Right lobe of liver (tissue), 6 donors: ENCODE results near the gene SNRNP40. TPM values are rescaled to one million over a fixed set of nuclear protein-coding genes. Genes with fewer than 3 reads are reported as not detected.

Experiments
- ATAC-seq, 4 donors: fragments of 200-7000 bp; cut with Tn5 transposase; one replicate each; pipeline ENCODE4 v1.9.1; 2020; ENCODE audit warnings: mild to moderate bottlenecking in 4 of 4, moderate library complexity in 4 of 4
- DNase-seq, 3 donors: peaks; one replicate each; pipeline ENCODE4 v3.0.0-alpha.2; 2020
- H3K27ac ChIP-seq, 3 donors: fragments of 200-600 bp; one replicate each; pipeline ENCODE4 v1.8.0; 2022
- H3K27me3 ChIP-seq, 2 donors: fragments of 200-600 bp; one replicate each; pipeline ENCODE4 v1.8.0; 2022
- H3K36me3 ChIP-seq, 4 donors: fragments of 200-600 bp; sonication (generic) in 1 of 4; one replicate each; pipeline versions ENCODE4 v1.5.1 to v1.8.0; 2017 to 2022; ENCODE audit warnings: control low read depth in 1 of 4
- H3K4me1 ChIP-seq, 4 donors: fragments of 200-600 bp; sonication (generic) in 1 of 4; one replicate each; pipeline versions ENCODE4 v1.5.1 to v1.8.0; 2017 to 2022; ENCODE audit warnings: control low read depth in 1 of 4
- H3K4me3 ChIP-seq, 3 donors: fragments of 200-600 bp; one replicate each; pipeline ENCODE4 v1.8.0; 2022
- H3K9me3 ChIP-seq, 4 donors: fragments of 200-600 bp; sonication (generic) in 1 of 4; one replicate each; pipeline versions ENCODE4 v1.5.1 to v1.8.0; 2017 to 2022; ENCODE audit warnings: control low read depth in 1 of 4
- POLR2A ChIP-seq: fragments of 450-650 bp; IDR thresholded peaks from one replicate; pipeline ENCODE4 v1.6.1; 2017; ENCODE audit warnings: antibody characterized with exemption, mild to moderate bottlenecking
- WGBS: methylation state at CpG from one replicate; pipeline ENCODE4 v1.1.6; 2018; ENCODE audit warnings: low coverage, low lambda C conversion rate; ENCODE audit not compliant: insufficient coverage; ENCODE audit errors: missing lambda C conversion rate; 5-methylcytosine and 5-hydroxymethylcytosine counted together
- intact Hi-C, 2 donors: fragments of 100-400 bp; cut with DNase I; formaldehyde crosslinking; loops; one replicate each; pipeline versions ENCODE4 v1.11.2 to v1.14.1; 2022
- total RNA-seq, 6 experiments: library from RNA; depleted of rRNA in 2 of 6; stranded (reverse); fragments of >200 nt in 2 of 6; fragmentation: NEBNext Ultra II Directional in 3 of 6; extraction: Animal tissue kit (Norgen Biotek cat#: 25700) in 3 of 6; gene quantifications; one replicate each; pipeline versions ENCODE4 v1.1.0 to v1.2.4, GENCODE V29; 2016 to 2023
- TF ChIP-seq, protein P1 (sequence below), 4 donors: fragments of 200-600 bp in 3 of 4; fragments of 450-650 bp in 1 of 4; IDR thresholded peaks; one replicate each; pipeline versions ENCODE4 v1.5.1 to v1.8.0; 2016 to 2022; ENCODE audit warnings: antibody characterized with exemption in 4 of 4, mild to moderate bottlenecking in 2 of 4
- donor health status: DM: no; HTN: yes; CAD: no.
- donor health status: DM: no; HTN: no; CAD: no.
- donor health status: DM: no; HTN: no; CAD: no.
- donor health status: DM: no; HTN: yes; CAD: no.
- donor health status: DM: no; HTN: yes; CAD: no.

SNRNP40 gene
- total RNA-seq, 6 experiments from 2014 or later = 12.2 to 18.9 (median 14.9) TPM

DNA sequence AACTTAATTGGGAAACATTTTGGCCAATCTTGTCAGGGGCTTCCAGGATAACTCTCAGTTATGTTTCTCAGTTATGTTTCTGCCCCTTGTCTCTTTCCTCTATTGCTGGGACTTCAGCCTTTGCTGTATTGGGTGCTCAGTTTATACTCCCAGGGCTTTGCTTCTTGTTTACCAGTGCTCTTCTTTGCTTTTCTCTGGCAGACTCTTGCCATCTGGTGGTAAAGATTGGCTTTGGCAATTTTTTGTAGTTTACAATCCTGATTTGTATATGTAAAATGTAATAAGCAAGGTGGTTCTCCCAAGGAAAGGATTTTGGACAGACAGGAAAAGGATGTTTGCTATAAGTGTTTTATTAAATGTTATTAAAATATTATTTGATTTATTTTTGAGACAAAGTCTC is 38.4 kb upstream of the SNRNP40 start:
- H3K27me3 ChIP-seq = no peaks in the 10 kb centered on the region
- H3K4me3 ChIP-seq = no peak overlapping the region
- ATAC-seq = peak; percentile 59 to 82 (median 78)
- no peaks in the 10 kb centered on the region for H3K9me3 ChIP-seq
- intact Hi-C loops = loop anchor here (10.0 kb wide), 1 partner anchor 150 kb away; no protein-coding TSS in a partner anchor
- no peak overlapping the region for H3K27ac ChIP-seq
- no peaks in the 10 kb centered on the region for H3K36me3 ChIP-seq
- no peaks in the 10 kb centered on the region for H3K4me1 ChIP-seq
- no peak for DNase-seq
- no peak for TF ChIP-seq POLR2A
- TF ChIP-seq, protein P1, sequence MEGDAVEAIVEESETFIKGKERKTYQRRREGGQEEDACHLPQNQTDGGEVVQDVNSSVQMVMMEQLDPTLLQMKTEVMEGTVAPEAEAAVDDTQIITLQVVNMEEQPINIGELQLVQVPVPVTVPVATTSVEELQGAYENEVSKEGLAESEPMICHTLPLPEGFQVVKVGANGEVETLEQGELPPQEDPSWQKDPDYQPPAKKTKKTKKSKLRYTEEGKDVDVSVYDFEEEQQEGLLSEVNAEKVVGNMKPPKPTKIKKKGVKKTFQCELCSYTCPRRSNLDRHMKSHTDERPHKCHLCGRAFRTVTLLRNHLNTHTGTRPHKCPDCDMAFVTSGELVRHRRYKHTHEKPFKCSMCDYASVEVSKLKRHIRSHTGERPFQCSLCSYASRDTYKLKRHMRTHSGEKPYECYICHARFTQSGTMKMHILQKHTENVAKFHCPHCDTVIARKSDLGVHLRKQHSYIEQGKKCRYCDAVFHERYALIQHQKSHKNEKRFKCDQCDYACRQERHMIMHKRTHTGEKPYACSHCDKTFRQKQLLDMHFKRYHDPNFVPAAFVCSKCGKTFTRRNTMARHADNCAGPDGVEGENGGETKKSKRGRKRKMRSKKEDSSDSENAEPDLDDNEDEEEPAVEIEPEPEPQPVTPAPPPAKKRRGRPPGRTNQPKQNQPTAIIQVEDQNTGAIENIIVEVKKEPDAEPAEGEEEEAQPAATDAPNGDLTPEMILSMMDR (IDR thresholded peaks at IDR 0.05) = peak; percentile 45 to 57 (median 52)

DNA sequence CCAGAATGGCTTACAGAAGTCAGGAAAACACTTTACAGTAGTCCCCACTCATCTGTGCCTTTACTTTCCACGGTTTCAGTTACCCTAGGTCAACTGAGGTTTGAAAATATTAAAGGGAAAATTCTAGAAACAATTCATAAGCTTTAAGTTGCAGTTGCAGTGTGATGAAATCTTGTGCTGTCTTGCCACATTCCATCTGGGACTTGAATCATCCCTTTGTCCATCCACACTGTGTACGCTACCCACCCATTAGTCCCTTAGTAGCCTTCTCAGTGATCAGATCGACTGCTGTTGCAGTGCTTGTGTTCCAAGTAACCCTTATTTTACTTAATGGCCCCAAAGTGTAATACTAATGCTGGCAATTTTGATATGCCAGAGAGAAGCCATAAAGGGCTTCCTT is 30.8 kb upstream of the SNRNP40 start:
- no peak overlapping the region for H3K27ac ChIP-seq
- ATAC-seq (no peak), DNase-seq (no peak)
- 73% methylated on average over 2 of the region's 3 CpGs for WGBS
- TF ChIP-seq, protein P1 (IDR thresholded peaks at IDR 0.05) = no peak
- TF ChIP-seq POLR2A = no peak
- H3K4me1 ChIP-seq = no peaks in the 10 kb centered on the region
- H3K4me3 ChIP-seq = no peak overlapping the region
- H3K9me3 ChIP-seq = no peaks in the 10 kb centered on the region
- no peaks in the 10 kb centered on the region for H3K36me3 ChIP-seq
- intact Hi-C loops = no loop called here
- no peaks in the 10 kb centered on the region for H3K27me3 ChIP-seq

DNA sequence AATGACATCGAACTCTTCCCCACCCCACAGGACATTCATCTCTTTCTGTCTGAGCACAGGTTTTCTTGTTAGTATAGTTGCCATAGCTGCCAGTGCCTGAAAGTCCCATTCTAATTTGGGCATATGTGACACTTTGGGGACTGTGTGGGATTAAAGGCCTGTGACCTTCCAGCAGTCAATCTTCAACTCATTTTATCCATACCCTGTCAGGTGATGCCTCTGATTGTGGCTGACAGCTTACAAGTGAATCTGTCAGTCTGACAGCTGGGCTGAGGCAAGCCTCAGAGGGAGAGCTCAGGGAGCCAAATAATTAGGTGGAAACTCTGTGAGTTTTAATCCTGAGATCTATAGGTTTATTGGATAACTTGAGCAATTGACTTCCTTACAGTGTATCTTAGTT is 29.9 kb upstream of the SNRNP40 start:
- Histone ChIP-seq H3K4me1 (no peaks in the 10 kb centered on the region), H3K36me3 (no peaks in the 10 kb centered on the region), H3K27me3 (no peaks in the 10 kb centered on the region), H3K9me3 (no peaks in the 10 kb centered on the region), H3K4me3 (no peak overlapping the region), H3K27ac (no peak overlapping the region)
- ATAC-seq = no peak
- intact Hi-C loops = no loop called here
- TF ChIP-seq, protein P1 (IDR thresholded peaks at IDR 0.05) = no peak
- no peak for TF ChIP-seq POLR2A
- 78% methylated on average over 1 of the region's 1 CpG for WGBS
- no peak for DNase-seq

DNA sequence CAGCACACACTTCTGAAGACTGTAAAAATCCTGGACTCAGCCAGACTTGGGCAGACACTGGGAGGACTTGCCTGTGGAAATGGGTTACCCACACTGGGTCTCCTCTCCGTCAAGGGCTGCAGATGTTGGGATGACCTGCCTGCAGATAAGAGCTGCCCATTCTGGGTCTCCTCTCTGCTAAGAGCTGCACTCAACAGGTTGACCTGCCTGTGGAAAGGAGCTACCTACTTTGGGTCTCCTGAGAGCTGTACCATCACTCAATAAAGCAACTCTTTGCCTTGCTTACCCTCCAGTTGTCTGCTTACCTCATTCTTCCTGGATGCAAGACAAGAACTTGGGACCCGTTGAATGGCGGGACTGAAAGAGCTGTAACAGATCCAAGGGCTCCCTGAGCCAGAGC is 28.4 kb upstream of the SNRNP40 start:
- no peaks in the 10 kb centered on the region for H3K27me3 ChIP-seq
- H3K4me3 ChIP-seq = no peak overlapping the region
- no peak for TF ChIP-seq POLR2A
- TF ChIP-seq, protein P1 (IDR thresholded peaks at IDR 0.05) = no peak
- WGBS = no CpG with 5 or more reads among the region's 3 CpGs
- no peaks in the 10 kb centered on the region for H3K4me1 ChIP-seq
- ATAC-seq (no peak), DNase-seq (no peak)
- intact Hi-C loops = no loop called here
- H3K36me3 ChIP-seq = no peaks in the 10 kb centered on the region
- H3K9me3 ChIP-seq = no peaks in the 10 kb centered on the region
- H3K27ac ChIP-seq = no peak overlapping the region

DNA sequence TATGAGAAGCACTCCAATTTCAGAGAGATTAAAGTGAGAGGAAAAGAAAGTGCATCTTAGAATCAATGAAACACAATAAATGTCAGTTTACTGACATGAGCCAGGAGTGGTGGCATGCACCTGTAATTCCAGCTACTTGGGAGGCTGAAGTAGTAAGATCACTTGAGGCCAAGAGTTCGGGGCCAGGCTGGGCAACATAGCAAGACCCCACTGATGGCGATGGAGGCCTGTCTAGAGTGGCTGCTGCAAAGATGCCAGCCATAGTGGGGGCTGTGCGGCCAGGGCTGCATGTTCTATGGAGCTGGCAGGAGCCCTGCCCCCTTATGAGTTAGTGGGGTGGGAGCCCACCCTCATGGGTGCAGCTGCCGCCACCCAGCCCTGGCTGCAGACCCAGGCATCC is 27.5 kb upstream of the SNRNP40 start:
- no peak overlapping the region for H3K4me3 ChIP-seq
- TF ChIP-seq, protein P1 (IDR thresholded peaks at IDR 0.05) = no peak
- TF ChIP-seq POLR2A = no peak
- peaks cover 0 to 4% (median 0%) of the 10 kb centered on the region in 4 donors for H3K36me3 ChIP-seq
- intact Hi-C loops = no loop called here
- no peak for ATAC-seq
- no peaks in the 10 kb centered on the region for H3K4me1 ChIP-seq
- no peaks in the 10 kb centered on the region for H3K27me3 ChIP-seq
- no peak overlapping the region for H3K27ac ChIP-seq
- no peaks in the 10 kb centered on the region for H3K9me3 ChIP-seq
- no peak for DNase-seq
- WGBS = no CpG with 5 or more reads among the region's 4 CpGs
